Choroid plexus epithelial cell (primary cell): ENCODE results near the gene OAS3.
"Not testable (repeated sequence)": the region's sequence is repeated elsewhere in the genome, so short reads cannot be mapped to it uniquely, and the experiment has no call there.

ENCODE experiments used
- DNase-seq: peaks from one replicate; pipeline ENCODE4 v3.0.0-alpha.2; 2010; ENCODE audit warnings: low read depth
- H3K4me3 ChIP-seq: 2 replicates; pipeline ENCODE4 v1.5.1; 2011; ENCODE audit warnings: low read depth, mild to moderate bottlenecking, control low read depth, low read length, moderate library complexity
- CTCF ChIP-seq: conservative IDR thresholded peaks from 2 replicates; pipeline ENCODE4 v1.5.1; 2011; ENCODE audit warnings: low read depth, mild to moderate bottlenecking, control low read depth, inconsistent platforms, low read length, moderate library complexity

The OAS3 gene

GRCh38 chr12:112908548-112908947 is 29.7 kb upstream of the OAS3 start:
- peak; percentile 12 for DNase-seq
- H3K4me3 ChIP-seq = no peak overlapping the region
- TF ChIP-seq CTCF = no peak

GRCh38 chr12:112909693-112910092 is 28.6 kb upstream of the OAS3 start:
- no peak overlapping the region for H3K4me3 ChIP-seq
- no peak for TF ChIP-seq CTCF
- DNase-seq = no peak

- no peak overlapping the region for H3K4me3 ChIP-seq
- no peak for DNase-seq
- no peak for TF ChIP-seq CTCF
These were observed 25.1 kb upstream of the OAS3 start for GRCh38 chr12:112913038-112913688.

GRCh38 chr12:112913888-112914287 is 24.4 kb upstream of the OAS3 start:
- DNase-seq, H3K4me3 ChIP-seq: not testable (repeated sequence)

- peak; percentile 10 for DNase-seq
- TF ChIP-seq CTCF = no peak
- no peak overlapping the region for H3K4me3 ChIP-seq
These were observed 22.0 kb upstream of the OAS3 start for GRCh38 chr12:112916270-112916669.

GRCh38 chr12:112919121-112919520 is 19.2 kb upstream of the OAS3 start:
- no peak overlapping the region for H3K4me3 ChIP-seq
- no peak for TF ChIP-seq CTCF
- no peak for DNase-seq

GRCh38 chr12:112924986-112925385 is 13.3 kb upstream of the OAS3 start:
- DNase-seq = no peak
- H3K4me3 ChIP-seq = no peak overlapping the region
- no peak for TF ChIP-seq CTCF

GRCh38 chr12:112926416-112927033 is 11.7 kb upstream of the OAS3 start:
- not testable (repeated sequence) for DNase-seq, H3K4me3 ChIP-seq
